HG03139 (cell line): ENCODE data around the gene ERCC5.

Experiments used
- ATAC-seq: cut with Tn5 transposase; IDR thresholded peaks from one replicate; pipeline ENCODE4 v1.9.1; 2021; ENCODE audit not compliant: unreplicated experiment

Gene ERCC5

GRCh38 chr13:102917019-102917418 is 71.2 kb downstream of the ERCC5 start:
- no peak for ATAC-seq

GRCh38 chr13:102922184-102922583 is 76.4 kb downstream of the ERCC5 start:
- no peak for ATAC-seq
